Measurements from ENCODE around the gene LRRC26. TPM values are rescaled to one million over a fixed set of nuclear protein-coding genes. Genes with fewer than 3 reads are reported as not detected.
"Not testable (repeated sequence)": the region's sequence is repeated elsewhere in the genome, so short reads cannot be mapped to it uniquely, and the experiment has no call there.

The LRRC26 gene
- polyA plus RNA-seq, 1 experiment: not detected

- DNase-seq (ENCODE audit: low read depth): no peak
- ChIA-PET POLR2A (interaction anchor here (0.9 kb wide), 1 partner anchor 113 kb away, joined by 3 read pairs; the partner anchor contains the start of gene TUBB4B), CTCF (interaction anchor here (2.1 kb wide), 1 partner anchor 99 kb away, joined by 6 read pairs; the partner anchor contains the start of gene RNF224)
- Histone ChIP-seq H3K27me3 (ENCODE audit: control insufficient read depth, insufficient read depth, low read length) (no peaks in the 10 kb centered on the region), H3K36me3 (ENCODE audit: control insufficient read depth, insufficient read depth, low read length) (no peaks in the 10 kb centered on the region), H3K4me3 (ENCODE audit: low read depth, low read length) (no peak overlapping the region)
- no peak for TF ChIP-seq CTCF (IDR thresholded peaks at IDR 0.05; ENCODE audit: insufficient read depth, low read depth, low read length)
These were observed 42.3 kb downstream of the LRRC26 start for GRCh38 chr9:137127301-137128157.

- no peaks in the 10 kb centered on the region for H3K27me3 ChIP-seq (ENCODE audit: control insufficient read depth, insufficient read depth, low read length)
- ChIA-PET CTCF (interaction anchor here (1.0 to 2.1 kb wide), 2 partner anchors 48 to 100 kb away, joined by 3 to 6 read pairs; partner anchors contain the start of gene RNF224), POLR2A (no interaction called here)
- no peaks in the 10 kb centered on the region for H3K36me3 ChIP-seq (ENCODE audit: control insufficient read depth, insufficient read depth, low read length)
- DNase-seq (ENCODE audit: low read depth): no peak
- no peak overlapping the region for H3K4me3 ChIP-seq (ENCODE audit: low read depth, low read length)
- no peak for TF ChIP-seq CTCF (IDR thresholded peaks at IDR 0.05; ENCODE audit: insufficient read depth, low read depth, low read length)
These were observed 43.1 kb downstream of the LRRC26 start for GRCh38 chr9:137126786-137127185.

GRCh38 chr9:137123952-137124462, 45.8 kb downstream of the LRRC26 start:
- H3K36me3 ChIP-seq (ENCODE audit: control insufficient read depth, insufficient read depth, low read length); CTCF ChIA-PET; H3K4me3 ChIP-seq (ENCODE audit: low read depth, low read length); H3K27me3 ChIP-seq (ENCODE audit: control insufficient read depth, insufficient read depth, low read length); DNase-seq (ENCODE audit: low read depth); POLR2A ChIA-PET: not testable (repeated sequence)

- H3K36me3 ChIP-seq (ENCODE audit: control insufficient read depth, insufficient read depth, low read length): no peaks in the 10 kb centered on the region
- TF ChIP-seq CTCF (IDR thresholded peaks at IDR 0.05; ENCODE audit: insufficient read depth, low read depth, low read length): no peak
- H3K27me3 ChIP-seq (ENCODE audit: control insufficient read depth, insufficient read depth, low read length): no peaks in the 10 kb centered on the region
- H3K4me3 ChIP-seq (ENCODE audit: low read depth, low read length): no peak overlapping the region
- POLR2A ChIA-PET: no interaction called here
- CTCF ChIA-PET: interaction anchor here (1.0 kb wide), 1 partner anchor 18 kb away, joined by 3 read pairs; no protein-coding TSS in a partner anchor
- no peak for DNase-seq (ENCODE audit: low read depth)
These were observed 46.4 kb downstream of the LRRC26 start for GRCh38 chr9:137123468-137123837.

GRCh38 chr9:137122796-137123467, 46.9 kb downstream of the LRRC26 start:
- H3K4me3 ChIP-seq (ENCODE audit: low read depth, low read length); DNase-seq (ENCODE audit: low read depth); H3K27me3 ChIP-seq (ENCODE audit: control insufficient read depth, insufficient read depth, low read length); H3K36me3 ChIP-seq (ENCODE audit: control insufficient read depth, insufficient read depth, low read length); POLR2A ChIA-PET: not testable (repeated sequence)
- CTCF ChIA-PET: interaction anchor here (1.0 kb wide), 2 partner anchors 18 to 104 kb away, joined by 3 to 4 read pairs; partner anchors contain the start of gene RNF224

- DNase-seq (ENCODE audit: low read depth); H3K27me3 ChIP-seq (ENCODE audit: control insufficient read depth, insufficient read depth, low read length); POLR2A ChIA-PET; H3K36me3 ChIP-seq (ENCODE audit: control insufficient read depth, insufficient read depth, low read length); H3K4me3 ChIP-seq (ENCODE audit: low read depth, low read length): not testable (repeated sequence)
- CTCF ChIA-PET: interaction anchor here (0.8 to 1.0 kb wide), 3 partner anchors 19 to 105 kb away, joined by 3 to 6 read pairs (median 4); partner anchors contain the start of gene RNF224
These were observed 47.7 kb downstream of the LRRC26 start for GRCh38 chr9:137121927-137122795.
